Osteocyte (in vitro differentiated cells): ENCODE data around the gene PLXDC2. TPM values are rescaled to one million over a fixed set of nuclear protein-coding genes. Genes with fewer than 3 reads are reported as not detected.
A peak's percentile ranks its signal among the peaks of the same experiment; 100 is the strongest.

ENCODE experiments used
- DNase-seq: peaks from one replicate; pipeline ENCODE4 v3.0.0; 2021; ENCODE audit warnings: mixed read lengths; ENCODE audit not compliant: unreplicated experiment; ENCODE audit errors: extremely low spot score
- H3K27ac Mint-ChIP-seq: one replicate; pipeline ENCODE4 v1.8.0; 2021; ENCODE audit warnings: mild to moderate bottlenecking, mixed read lengths; ENCODE audit not compliant: unreplicated experiment
- H3K27me3 Mint-ChIP-seq: one replicate; pipeline ENCODE4 v1.8.0; 2021; ENCODE audit warnings: mixed read lengths; ENCODE audit not compliant: unreplicated experiment
- H3K36me3 Mint-ChIP-seq: one replicate; pipeline ENCODE4 v1.8.0; 2021; ENCODE audit warnings: mixed read lengths; ENCODE audit not compliant: unreplicated experiment
- H3K4me1 Mint-ChIP-seq: one replicate; pipeline ENCODE4 v1.8.0; 2021; ENCODE audit warnings: mixed read lengths; ENCODE audit not compliant: unreplicated experiment
- H3K4me3 Mint-ChIP-seq: one replicate; pipeline ENCODE4 v1.8.0; 2021; ENCODE audit warnings: mild to moderate bottlenecking, moderate library complexity, mixed read lengths; ENCODE audit not compliant: unreplicated experiment
- H3K9me3 Mint-ChIP-seq: one replicate; pipeline ENCODE4 v1.8.0; 2021; ENCODE audit warnings: mixed read lengths; ENCODE audit not compliant: unreplicated experiment
- CTCF ChIP-seq: fragments of 200-600 bp; sonication (generic); IDR thresholded peaks from 2 replicates; pipeline ENCODE4 v1.5.0; 2021; ENCODE audit warnings: antibody characterized with exemption, mild to moderate bottlenecking, moderate library complexity
- total RNA-seq: library from RNA; stranded (reverse); gene quantifications from 2 replicates; pipeline ENCODE4 v1.2.1, GENCODE V29; 2021

PLXDC2 gene
- total RNA-seq, 1 donor from 2014 or later = 33.2 TPM

GRCh38 chr10:19904202-19904661 is 88.0 kb downstream of the PLXDC2 start:
- H3K36me3 Mint-ChIP-seq = no peaks in the 10 kb centered on the region
- DNase-seq = no peak
- no peak for TF ChIP-seq CTCF
- peaks cover 24% of the 10 kb centered on the region for H3K4me1 Mint-ChIP-seq
- H3K27me3 Mint-ChIP-seq = no peaks in the 10 kb centered on the region
- H3K27ac Mint-ChIP-seq = peak overlapping the region; percentile 20
- H3K4me3 Mint-ChIP-seq = no peak overlapping the region
- H3K9me3 Mint-ChIP-seq = peaks cover 14% of the 10 kb centered on the region

DNA sequence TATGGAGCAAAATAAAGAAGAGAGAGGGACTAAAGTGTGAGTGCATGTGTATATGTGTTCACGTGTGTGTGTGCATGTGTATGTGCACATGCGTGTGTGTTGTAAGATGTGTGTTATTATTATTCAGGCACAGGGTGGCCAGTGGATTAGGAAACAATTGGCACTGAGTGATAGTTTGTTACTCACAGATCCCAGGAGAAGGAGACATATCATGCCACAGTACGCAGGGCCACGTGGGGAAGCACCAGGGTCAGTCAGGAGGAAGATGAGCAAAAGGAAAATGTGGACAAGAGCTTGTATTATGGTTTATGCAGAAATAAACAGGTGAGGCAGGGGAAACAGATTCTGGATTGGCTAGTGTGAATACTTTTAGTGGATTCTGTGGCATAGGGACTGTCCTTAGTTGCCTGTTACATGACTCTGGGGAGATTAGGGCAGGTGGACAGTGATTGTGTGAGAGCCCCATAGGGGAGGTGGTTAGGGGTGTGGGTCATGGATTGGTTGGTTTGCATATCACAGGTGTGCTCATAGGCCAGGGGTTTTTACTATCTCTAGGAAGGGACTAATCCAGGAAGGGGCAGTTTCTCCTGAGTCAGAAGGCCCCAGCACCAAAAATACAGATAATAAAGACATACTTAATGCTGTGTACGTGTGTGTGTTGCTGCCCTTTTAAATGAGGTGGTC is 90.0 kb downstream of the PLXDC2 start:
- no peak overlapping the region for H3K27ac Mint-ChIP-seq
- TF ChIP-seq CTCF = no peak
- peaks cover 30% of the 10 kb centered on the region for H3K4me1 Mint-ChIP-seq
- H3K36me3 Mint-ChIP-seq = no peaks in the 10 kb centered on the region
- DNase-seq = no peak
- H3K27me3 Mint-ChIP-seq = no peaks in the 10 kb centered on the region
- no peak overlapping the region for H3K4me3 Mint-ChIP-seq
- peaks cover 14% of the 10 kb centered on the region for H3K9me3 Mint-ChIP-seq

GRCh38 chr10:19908991-19909696 is 92.9 kb downstream of the PLXDC2 start:
- Mint-ChIP-seq H3K27me3 (no peaks in the 10 kb centered on the region), H3K36me3 (peaks cover 2% of the 10 kb centered on the region), H3K4me3 (no peak overlapping the region), H3K4me1 (peaks cover 44% of the 10 kb centered on the region), H3K27ac (no peak overlapping the region), H3K9me3 (peaks cover under 1% of the 10 kb centered on the region)
- DNase-seq = no peak
- TF ChIP-seq CTCF = no peak

GRCh38 chr10:19911886-19912285 is 95.7 kb downstream of the PLXDC2 start:
- no peaks in the 10 kb centered on the region for H3K27me3 Mint-ChIP-seq
- H3K27ac Mint-ChIP-seq = peak overlapping the region; percentile 58
- H3K4me1 Mint-ChIP-seq = peaks cover 35% of the 10 kb centered on the region

More at GRCh38 chr10:19911886-19912285, 95.7 kb downstream of the PLXDC2 start:
- Mint-ChIP-seq H3K36me3 (peaks cover 12% of the 10 kb centered on the region), H3K4me3 (no peak overlapping the region), H3K9me3 (peaks cover 15% of the 10 kb centered on the region)
- no peak for DNase-seq
- no peak for TF ChIP-seq CTCF
